Loucy (cell line): ENCODE results near the gene DAW1.

Source experiments
- CTCF ChIP-seq: fragments of 200-600 bp; sonication (generic); conservative IDR thresholded peaks from 2 replicates; pipeline ENCODE4 v1.5.1; 2014; ENCODE audit warnings: mild to moderate bottlenecking, antibody characterized with exemption, low read length
- EZH2phosphoT487 ChIP-seq: fragments of 200-600 bp; IDR thresholded peaks from 2 replicates; pipeline ENCODE4 v1.6.1; 2018; ENCODE audit warnings: antibody characterized with exemption, mild to moderate bottlenecking, moderate library complexity, borderline replicate concordance

GRCh38 chr2:227942021-227942420 is 70.6 kb downstream of the DAW1 start:
- TF ChIP-seq CTCF (no peak), EZH2phosphoT487 (no peak)
